Measurements from ENCODE around the gene SLC50A1.

DNA sequence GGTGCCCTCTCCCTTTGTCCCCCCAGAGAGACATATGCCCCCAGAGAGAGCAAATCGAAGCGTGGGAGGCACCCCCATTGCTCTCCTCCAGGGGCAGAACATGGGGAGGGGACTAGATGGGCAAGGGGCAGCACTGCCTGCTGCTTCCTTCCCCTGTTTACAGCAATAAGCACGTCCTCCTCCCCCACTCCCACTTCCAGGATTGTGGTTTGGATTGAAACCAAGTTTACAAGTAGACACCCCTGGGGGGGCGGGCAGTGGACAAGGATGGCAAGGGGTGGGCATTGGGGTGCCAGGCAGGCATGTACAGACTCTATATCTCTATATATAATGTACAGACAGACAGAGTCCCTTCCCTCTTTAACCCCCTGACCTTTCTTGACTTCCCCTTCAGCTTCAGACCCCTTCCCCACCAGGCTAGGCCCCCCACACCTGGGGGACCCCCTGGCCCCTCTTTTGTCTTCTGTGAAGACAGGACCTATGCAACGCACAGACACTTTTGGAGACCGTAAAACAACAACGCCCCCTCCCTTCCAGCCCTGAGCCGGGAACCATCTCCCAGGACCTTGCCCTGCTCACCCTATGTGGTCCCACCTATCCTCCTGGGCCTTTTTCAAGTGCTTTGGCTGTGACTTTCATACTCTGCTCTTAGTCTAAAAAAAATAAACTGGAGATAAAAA, 48.7 kb upstream of the SLC50A1 start:
- TF ChIP-seq SIN3A (conservative IDR thresholded peaks at IDR 0.05 in 1 of 2, IDR thresholded peaks at IDR 0.05 in 1 of 2; ENCODE audit: low read depth in 1 of 2, low read length in 2 of 2), result no peak
- TF ChIP-seq, protein P1, sequence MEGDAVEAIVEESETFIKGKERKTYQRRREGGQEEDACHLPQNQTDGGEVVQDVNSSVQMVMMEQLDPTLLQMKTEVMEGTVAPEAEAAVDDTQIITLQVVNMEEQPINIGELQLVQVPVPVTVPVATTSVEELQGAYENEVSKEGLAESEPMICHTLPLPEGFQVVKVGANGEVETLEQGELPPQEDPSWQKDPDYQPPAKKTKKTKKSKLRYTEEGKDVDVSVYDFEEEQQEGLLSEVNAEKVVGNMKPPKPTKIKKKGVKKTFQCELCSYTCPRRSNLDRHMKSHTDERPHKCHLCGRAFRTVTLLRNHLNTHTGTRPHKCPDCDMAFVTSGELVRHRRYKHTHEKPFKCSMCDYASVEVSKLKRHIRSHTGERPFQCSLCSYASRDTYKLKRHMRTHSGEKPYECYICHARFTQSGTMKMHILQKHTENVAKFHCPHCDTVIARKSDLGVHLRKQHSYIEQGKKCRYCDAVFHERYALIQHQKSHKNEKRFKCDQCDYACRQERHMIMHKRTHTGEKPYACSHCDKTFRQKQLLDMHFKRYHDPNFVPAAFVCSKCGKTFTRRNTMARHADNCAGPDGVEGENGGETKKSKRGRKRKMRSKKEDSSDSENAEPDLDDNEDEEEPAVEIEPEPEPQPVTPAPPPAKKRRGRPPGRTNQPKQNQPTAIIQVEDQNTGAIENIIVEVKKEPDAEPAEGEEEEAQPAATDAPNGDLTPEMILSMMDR (IDR thresholded peaks at IDR 0.05; ENCODE audit: control extremely low read depth in 1 of 3, insufficient read depth in 1 of 3, low read depth in 1 of 3, low read length in 3 of 3), result peak in 2 of 3 experiments; percentile 52 to 53; a peak in 2 of 4 replicates
- TF ChIP-seq, protein P2, sequence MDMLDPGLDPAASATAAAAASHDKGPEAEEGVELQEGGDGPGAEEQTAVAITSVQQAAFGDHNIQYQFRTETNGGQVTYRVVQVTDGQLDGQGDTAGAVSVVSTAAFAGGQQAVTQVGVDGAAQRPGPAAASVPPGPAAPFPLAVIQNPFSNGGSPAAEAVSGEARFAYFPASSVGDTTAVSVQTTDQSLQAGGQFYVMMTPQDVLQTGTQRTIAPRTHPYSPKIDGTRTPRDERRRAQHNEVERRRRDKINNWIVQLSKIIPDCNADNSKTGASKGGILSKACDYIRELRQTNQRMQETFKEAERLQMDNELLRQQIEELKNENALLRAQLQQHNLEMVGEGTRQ (IDR thresholded peaks at IDR 0.05; ENCODE audit: low read length), result no peak
- no peak for TF ChIP-seq EZH2 (IDR thresholded peaks at IDR 0.05; ENCODE audit: low read depth, low read length, severe bottlenecking)
- TF ChIP-seq, protein P3, sequence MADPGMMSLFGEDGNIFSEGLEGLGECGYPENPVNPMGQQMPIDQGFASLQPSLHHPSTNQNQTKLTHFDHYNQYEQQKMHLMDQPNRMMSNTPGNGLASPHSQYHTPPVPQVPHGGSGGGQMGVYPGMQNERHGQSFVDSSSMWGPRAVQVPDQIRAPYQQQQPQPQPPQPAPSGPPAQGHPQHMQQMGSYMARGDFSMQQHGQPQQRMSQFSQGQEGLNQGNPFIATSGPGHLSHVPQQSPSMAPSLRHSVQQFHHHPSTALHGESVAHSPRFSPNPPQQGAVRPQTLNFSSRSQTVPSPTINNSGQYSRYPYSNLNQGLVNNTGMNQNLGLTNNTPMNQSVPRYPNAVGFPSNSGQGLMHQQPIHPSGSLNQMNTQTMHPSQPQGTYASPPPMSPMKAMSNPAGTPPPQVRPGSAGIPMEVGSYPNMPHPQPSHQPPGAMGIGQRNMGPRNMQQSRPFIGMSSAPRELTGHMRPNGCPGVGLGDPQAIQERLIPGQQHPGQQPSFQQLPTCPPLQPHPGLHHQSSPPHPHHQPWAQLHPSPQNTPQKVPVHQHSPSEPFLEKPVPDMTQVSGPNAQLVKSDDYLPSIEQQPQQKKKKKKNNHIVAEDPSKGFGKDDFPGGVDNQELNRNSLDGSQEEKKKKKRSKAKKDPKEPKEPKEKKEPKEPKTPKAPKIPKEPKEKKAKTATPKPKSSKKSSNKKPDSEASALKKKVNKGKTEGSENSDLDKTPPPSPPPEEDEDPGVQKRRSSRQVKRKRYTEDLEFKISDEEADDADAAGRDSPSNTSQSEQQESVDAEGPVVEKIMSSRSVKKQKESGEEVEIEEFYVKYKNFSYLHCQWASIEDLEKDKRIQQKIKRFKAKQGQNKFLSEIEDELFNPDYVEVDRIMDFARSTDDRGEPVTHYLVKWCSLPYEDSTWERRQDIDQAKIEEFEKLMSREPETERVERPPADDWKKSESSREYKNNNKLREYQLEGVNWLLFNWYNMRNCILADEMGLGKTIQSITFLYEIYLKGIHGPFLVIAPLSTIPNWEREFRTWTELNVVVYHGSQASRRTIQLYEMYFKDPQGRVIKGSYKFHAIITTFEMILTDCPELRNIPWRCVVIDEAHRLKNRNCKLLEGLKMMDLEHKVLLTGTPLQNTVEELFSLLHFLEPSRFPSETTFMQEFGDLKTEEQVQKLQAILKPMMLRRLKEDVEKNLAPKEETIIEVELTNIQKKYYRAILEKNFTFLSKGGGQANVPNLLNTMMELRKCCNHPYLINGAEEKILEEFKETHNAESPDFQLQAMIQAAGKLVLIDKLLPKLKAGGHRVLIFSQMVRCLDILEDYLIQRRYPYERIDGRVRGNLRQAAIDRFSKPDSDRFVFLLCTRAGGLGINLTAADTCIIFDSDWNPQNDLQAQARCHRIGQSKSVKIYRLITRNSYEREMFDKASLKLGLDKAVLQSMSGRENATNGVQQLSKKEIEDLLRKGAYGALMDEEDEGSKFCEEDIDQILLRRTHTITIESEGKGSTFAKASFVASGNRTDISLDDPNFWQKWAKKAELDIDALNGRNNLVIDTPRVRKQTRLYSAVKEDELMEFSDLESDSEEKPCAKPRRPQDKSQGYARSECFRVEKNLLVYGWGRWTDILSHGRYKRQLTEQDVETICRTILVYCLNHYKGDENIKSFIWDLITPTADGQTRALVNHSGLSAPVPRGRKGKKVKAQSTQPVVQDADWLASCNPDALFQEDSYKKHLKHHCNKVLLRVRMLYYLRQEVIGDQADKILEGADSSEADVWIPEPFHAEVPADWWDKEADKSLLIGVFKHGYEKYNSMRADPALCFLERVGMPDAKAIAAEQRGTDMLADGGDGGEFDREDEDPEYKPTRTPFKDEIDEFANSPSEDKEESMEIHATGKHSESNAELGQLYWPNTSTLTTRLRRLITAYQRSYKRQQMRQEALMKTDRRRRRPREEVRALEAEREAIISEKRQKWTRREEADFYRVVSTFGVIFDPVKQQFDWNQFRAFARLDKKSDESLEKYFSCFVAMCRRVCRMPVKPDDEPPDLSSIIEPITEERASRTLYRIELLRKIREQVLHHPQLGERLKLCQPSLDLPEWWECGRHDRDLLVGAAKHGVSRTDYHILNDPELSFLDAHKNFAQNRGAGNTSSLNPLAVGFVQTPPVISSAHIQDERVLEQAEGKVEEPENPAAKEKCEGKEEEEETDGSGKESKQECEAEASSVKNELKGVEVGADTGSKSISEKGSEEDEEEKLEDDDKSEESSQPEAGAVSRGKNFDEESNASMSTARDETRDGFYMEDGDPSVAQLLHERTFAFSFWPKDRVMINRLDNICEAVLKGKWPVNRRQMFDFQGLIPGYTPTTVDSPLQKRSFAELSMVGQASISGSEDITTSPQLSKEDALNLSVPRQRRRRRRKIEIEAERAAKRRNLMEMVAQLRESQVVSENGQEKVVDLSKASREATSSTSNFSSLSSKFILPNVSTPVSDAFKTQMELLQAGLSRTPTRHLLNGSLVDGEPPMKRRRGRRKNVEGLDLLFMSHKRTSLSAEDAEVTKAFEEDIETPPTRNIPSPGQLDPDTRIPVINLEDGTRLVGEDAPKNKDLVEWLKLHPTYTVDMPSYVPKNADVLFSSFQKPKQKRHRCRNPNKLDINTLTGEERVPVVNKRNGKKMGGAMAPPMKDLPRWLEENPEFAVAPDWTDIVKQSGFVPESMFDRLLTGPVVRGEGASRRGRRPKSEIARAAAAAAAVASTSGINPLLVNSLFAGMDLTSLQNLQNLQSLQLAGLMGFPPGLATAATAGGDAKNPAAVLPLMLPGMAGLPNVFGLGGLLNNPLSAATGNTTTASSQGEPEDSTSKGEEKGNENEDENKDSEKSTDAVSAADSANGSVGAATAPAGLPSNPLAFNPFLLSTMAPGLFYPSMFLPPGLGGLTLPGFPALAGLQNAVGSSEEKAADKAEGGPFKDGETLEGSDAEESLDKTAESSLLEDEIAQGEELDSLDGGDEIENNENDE (IDR thresholded peaks at IDR 0.05; ENCODE audit: insufficient replicate concordance, low read length), result no peak
- no peak for TF ChIP-seq JUND (IDR thresholded peaks at IDR 0.05; ENCODE audit: low read length)
- no peak for TF ChIP-seq SIRT6 (IDR thresholded peaks at IDR 0.05; ENCODE audit: low read length)
- no peak for TF ChIP-seq CREB1 (IDR thresholded peaks at IDR 0.05)
